Mesothelial cell of epicardium (in vitro differentiated cells): ENCODE data around the gene APC. TPM values are rescaled to one million over a fixed set of nuclear protein-coding genes. Genes with fewer than 3 reads are reported as not detected.

Experiments used
- DNase-seq, 2 experiments: peaks; one replicate each; pipeline ENCODE4 v3.0.0; 2021; ENCODE audit warnings: low spot score in 2 of 2; ENCODE audit not compliant: unreplicated experiment in 2 of 2
- H3K27ac Mint-ChIP-seq: 2 replicates; pipeline ENCODE4 v1.8.0; 2021; ENCODE audit warnings: mixed read lengths
- H3K27me3 Mint-ChIP-seq: 2 replicates; pipeline ENCODE4 v1.8.0; 2021; ENCODE audit warnings: low read depth, mixed read lengths
- H3K36me3 Mint-ChIP-seq: 2 replicates; pipeline ENCODE4 v1.8.0; 2021; ENCODE audit warnings: mixed read lengths
- H3K4me1 Mint-ChIP-seq: 2 replicates; pipeline ENCODE4 v1.8.0; 2021; ENCODE audit warnings: mixed read lengths
- H3K4me3 Mint-ChIP-seq: 2 replicates; pipeline ENCODE4 v1.8.0; 2021; ENCODE audit warnings: mild to moderate bottlenecking, moderate library complexity, mixed read lengths
- H3K9me3 Mint-ChIP-seq: 2 replicates; pipeline ENCODE4 v1.8.0; 2021; ENCODE audit warnings: mixed read lengths
- total RNA-seq: library from RNA; stranded (reverse); gene quantifications from 3 replicates; pipeline ENCODE4 v1.2.1, GENCODE V29; 2021
- TF ChIP-seq, protein P1 (sequence below): fragments of 200-600 bp; sonication (generic); IDR thresholded peaks from one replicate; pipeline ENCODE4 v1.5.0; 2021; ENCODE audit warnings: antibody characterized with exemption; ENCODE audit not compliant: unreplicated experiment

Gene APC
- total RNA-seq, 1 donor from 2014 or later: 56.3 TPM

DNA sequence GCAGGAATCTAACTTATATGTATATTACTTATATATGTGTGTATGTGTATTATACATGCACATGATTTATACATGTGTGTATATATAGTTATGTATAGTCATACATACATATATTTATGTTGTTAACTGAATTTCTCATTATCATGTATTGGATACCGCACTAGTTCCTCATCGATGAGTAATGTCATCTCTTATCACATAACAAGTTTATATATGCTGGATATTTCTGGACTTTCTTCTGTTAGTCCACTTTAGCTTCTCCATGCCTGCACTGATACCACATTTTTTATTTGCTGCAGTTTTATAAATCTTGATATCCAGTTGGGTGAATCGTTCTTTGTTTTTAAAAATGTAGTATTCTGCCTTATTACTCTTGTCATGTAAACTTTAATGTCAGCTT is 50.2 kb downstream of the APC start:
- peaks cover 10% of the 10 kb centered on the region for H3K36me3 Mint-ChIP-seq
- no peaks in the 10 kb centered on the region for H3K4me1 Mint-ChIP-seq
- H3K27me3 Mint-ChIP-seq: no peaks in the 10 kb centered on the region
- no peak overlapping the region for H3K4me3 Mint-ChIP-seq
- H3K9me3 Mint-ChIP-seq: no peaks in the 10 kb centered on the region
- TF ChIP-seq, protein P1, sequence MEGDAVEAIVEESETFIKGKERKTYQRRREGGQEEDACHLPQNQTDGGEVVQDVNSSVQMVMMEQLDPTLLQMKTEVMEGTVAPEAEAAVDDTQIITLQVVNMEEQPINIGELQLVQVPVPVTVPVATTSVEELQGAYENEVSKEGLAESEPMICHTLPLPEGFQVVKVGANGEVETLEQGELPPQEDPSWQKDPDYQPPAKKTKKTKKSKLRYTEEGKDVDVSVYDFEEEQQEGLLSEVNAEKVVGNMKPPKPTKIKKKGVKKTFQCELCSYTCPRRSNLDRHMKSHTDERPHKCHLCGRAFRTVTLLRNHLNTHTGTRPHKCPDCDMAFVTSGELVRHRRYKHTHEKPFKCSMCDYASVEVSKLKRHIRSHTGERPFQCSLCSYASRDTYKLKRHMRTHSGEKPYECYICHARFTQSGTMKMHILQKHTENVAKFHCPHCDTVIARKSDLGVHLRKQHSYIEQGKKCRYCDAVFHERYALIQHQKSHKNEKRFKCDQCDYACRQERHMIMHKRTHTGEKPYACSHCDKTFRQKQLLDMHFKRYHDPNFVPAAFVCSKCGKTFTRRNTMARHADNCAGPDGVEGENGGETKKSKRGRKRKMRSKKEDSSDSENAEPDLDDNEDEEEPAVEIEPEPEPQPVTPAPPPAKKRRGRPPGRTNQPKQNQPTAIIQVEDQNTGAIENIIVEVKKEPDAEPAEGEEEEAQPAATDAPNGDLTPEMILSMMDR: no peak
- DNase-seq: no peak
- H3K27ac Mint-ChIP-seq: no peak overlapping the region

DNA sequence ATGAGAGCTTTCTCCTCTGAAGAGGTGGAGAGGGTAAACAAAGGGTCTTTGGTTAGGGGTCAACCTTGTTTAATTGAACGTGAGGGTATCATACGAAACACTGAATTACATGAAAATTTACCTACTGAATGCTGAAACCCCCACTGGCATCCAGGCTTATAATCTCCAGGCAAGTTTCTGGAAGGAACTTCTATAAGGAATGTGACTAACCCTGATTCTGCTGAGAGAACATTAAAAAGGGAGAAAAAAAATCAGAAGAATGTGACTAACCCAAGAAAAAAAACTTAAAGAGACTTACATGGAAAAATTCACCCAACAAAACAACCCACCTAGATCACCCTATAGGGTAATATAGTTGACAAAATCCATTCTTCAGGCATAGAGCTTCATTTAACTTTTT is 55.5 kb downstream of the APC start:
- TF ChIP-seq, protein P1: no peak
- H3K27ac Mint-ChIP-seq: peak overlapping the region; percentile 66
- H3K4me3 Mint-ChIP-seq: no peak overlapping the region
- no peaks in the 10 kb centered on the region for H3K27me3 Mint-ChIP-seq
- DNase-seq: no peak
- peaks cover 3% of the 10 kb centered on the region for H3K9me3 Mint-ChIP-seq
- peaks cover 2% of the 10 kb centered on the region for H3K4me1 Mint-ChIP-seq
- H3K36me3 Mint-ChIP-seq: peaks cover 39% of the 10 kb centered on the region

DNA sequence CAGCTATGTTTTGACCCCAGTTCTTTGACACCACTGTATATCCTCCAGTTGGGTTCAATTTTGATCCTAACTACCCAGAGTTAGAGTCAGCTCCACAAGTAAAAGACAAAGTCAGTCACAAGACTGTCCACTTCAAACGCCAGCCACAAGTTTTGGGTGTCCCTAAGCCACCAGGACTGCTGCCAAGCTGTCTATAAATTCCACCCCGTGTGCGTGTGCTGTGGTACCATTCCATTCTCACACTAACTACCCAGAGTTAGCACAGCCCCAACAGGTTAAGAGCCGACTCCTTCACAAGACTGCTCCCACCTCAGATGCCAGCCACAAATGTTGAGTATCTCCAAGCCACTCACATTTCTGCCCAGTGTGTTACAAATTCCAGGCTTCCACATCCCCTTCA is 56.7 kb downstream of the APC start:
- Mint-ChIP-seq H3K27ac (no peak overlapping the region), H3K36me3 (peaks cover 43% of the 10 kb centered on the region), H3K9me3 (peaks cover 3% of the 10 kb centered on the region), H3K4me3 (no peak overlapping the region), H3K4me1 (peaks cover 2% of the 10 kb centered on the region), H3K27me3 (no peaks in the 10 kb centered on the region)
- TF ChIP-seq, protein P1: no peak
- DNase-seq: no peak

DNA sequence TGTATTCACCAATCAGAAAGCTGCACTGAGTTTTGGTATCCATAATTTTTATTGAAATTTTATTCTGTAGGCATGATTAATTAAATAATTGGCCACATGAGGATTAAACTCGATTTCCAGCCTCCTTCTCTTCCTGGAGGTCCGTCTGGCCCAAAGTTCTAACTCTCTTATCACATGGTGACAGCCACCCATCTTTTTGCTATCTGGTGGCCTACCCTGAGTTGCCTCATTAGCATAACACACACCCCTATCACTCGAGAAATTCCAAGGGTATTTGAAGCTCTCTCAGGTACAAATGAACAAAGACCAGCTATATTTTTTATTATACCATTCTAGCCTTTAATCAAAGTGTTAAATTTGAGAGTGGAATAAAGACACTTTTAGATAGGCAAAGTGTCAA is 57.7 kb downstream of the APC start:
- DNase-seq: no peak
- H3K27ac Mint-ChIP-seq: no peak overlapping the region
- H3K36me3 Mint-ChIP-seq: peaks cover 43% of the 10 kb centered on the region
- peaks cover 3% of the 10 kb centered on the region for H3K9me3 Mint-ChIP-seq
- peaks cover 2% of the 10 kb centered on the region for H3K4me1 Mint-ChIP-seq
- TF ChIP-seq, protein P1: no peak
- H3K4me3 Mint-ChIP-seq: no peak overlapping the region
- H3K27me3 Mint-ChIP-seq: no peaks in the 10 kb centered on the region

DNA sequence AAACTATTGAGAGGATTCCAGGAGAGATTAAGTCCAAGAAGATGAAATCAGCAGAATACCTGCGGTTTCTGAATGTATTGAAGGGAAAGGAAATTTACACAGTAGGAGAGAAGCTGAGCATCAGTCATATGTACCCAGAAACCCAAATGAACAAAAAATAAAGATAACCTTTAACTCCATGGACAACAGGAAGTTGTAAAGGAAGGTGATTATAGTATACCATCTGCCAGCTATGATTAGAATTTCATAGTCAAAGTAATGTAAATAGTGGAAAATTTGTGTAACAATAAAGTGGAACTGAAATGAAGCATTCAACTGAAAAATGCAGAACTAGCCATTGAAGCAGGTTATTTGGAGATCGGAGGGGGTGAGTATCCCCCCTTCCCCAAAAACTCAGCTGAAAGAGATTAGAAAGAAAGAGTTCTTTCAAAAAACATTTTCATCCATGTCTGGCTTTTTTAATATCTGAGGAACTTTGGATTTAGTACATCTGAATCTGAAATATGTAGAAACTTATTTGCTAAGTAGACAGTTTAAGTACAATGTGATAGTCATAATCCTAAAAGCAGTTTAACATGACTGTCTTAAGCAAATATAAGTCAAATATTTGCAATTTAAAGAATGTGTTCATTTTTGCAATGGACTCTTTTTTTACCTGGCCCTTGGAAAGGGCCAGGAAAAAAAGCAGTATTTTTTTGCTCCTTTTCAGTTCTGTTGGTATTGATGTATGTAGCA is 58.4 kb downstream of the APC start:
- Mint-ChIP-seq H3K9me3 (peaks cover 3% of the 10 kb centered on the region), H3K27ac (no peak overlapping the region), H3K27me3 (no peaks in the 10 kb centered on the region), H3K4me1 (peaks cover 2% of the 10 kb centered on the region), H3K36me3 (peaks cover 44% of the 10 kb centered on the region), H3K4me3 (no peak overlapping the region)
- no peak for DNase-seq
- TF ChIP-seq, protein P1: no peak
